Endothelial cell of umbilical vein (primary cell): ENCODE data around the gene RTN1. TPM values are rescaled to one million over a fixed set of nuclear protein-coding genes. Genes with fewer than 3 reads are reported as not detected.

ENCODE experiments used
- BruUV-seq: library from RNA; stranded (reverse); fragments of 400-500 nt; replicated peaks from 2 replicates; lab custom pipeline; 2021; lab: Mats Ljungman, UMichigan
- CTCF ChIA-PET: fragments of 300-600, 350-600 bp; sonication (Branson Sonifier 250); formaldehyde crosslinking; loops from one replicate; lab custom pipeline; 2021; ENCODE audit warnings: antibody characterized with exemption, inconsistent platforms; lab: Charles Lee
- POLR2A ChIA-PET: fragments of 300-600, 350-600 bp; sonication (Branson Sonifier 250); formaldehyde crosslinking; loops from one replicate; lab custom pipeline; 2021; ENCODE audit warnings: antibody characterized with exemption, inconsistent platforms; lab: Charles Lee
- DNase-seq: peaks from one replicate; pipeline ENCODE4 v3.0.0-alpha.2; 2011; ENCODE audit warnings: low read depth, low spot score
- FAIRE-seq: peaks from 2 replicates; lab custom pipeline; 2011; peaks lifted over from hg19 to GRCh38; lab: Jason Lieb, UNC
- H2AFZ ChIP-seq: 2 replicates; pipeline ENCODE4 v1.6.0; 2012; ENCODE audit warnings: low read depth, low read length, control low read depth, inconsistent platforms
- H3K27ac ChIP-seq: 2 replicates; pipeline ENCODE4 v1.5.1; 2011; ENCODE audit warnings: low read depth, mild to moderate bottlenecking, control low read depth, low read length, moderate library complexity; ENCODE audit not compliant: insufficient read depth
- H3K27me3 ChIP-seq, 2 experiments: 2 replicates each; pipeline versions ENCODE4 v1.6.0 to v1.6.1; 2011; ENCODE audit warnings: low read length in 2 of 2, mixed read lengths in 1 of 2; ENCODE audit not compliant: control insufficient read depth in 2 of 2, insufficient read depth in 2 of 2
- H3K36me3 ChIP-seq, 2 experiments: 2 replicates in 1 of 2; 3 replicates in 1 of 2; pipeline ENCODE4 v1.5.1; 2011; ENCODE audit warnings: low read length in 2 of 2, mild to moderate bottlenecking in 1 of 2, moderate library complexity in 1 of 2; ENCODE audit not compliant: control insufficient read depth in 2 of 2, insufficient read depth in 2 of 2; ENCODE audit errors: extremely low read depth in 1 of 2
- H3K4me1 ChIP-seq: 3 replicates; pipeline ENCODE4 v1.5.1; 2011; ENCODE audit warnings: mild to moderate bottlenecking, low read length; ENCODE audit not compliant: control insufficient read depth, insufficient read depth; ENCODE audit errors: extremely low read depth
- H3K4me2 ChIP-seq: 2 replicates; pipeline ENCODE4 v1.6.1; 2011; ENCODE audit warnings: low read length, control low read depth, mixed read lengths; ENCODE audit not compliant: insufficient read depth
- H3K4me3 ChIP-seq, 3 experiments: fragments of 200-600 bp in 1 of 3; sonication (generic), shearing (Covaris generic) in 1 of 3; replicated peaks in 1 of 3; 2 replicates each; pipeline ENCODE4 v1.5.1; 2011 to 2016; ENCODE audit warnings: control low read depth in 3 of 3, low read length in 3 of 3, mild to moderate bottlenecking in 2 of 3, inconsistent platforms in 1 of 3, low read depth in 1 of 3, moderate library complexity in 1 of 3; ENCODE audit not compliant: insufficient read depth in 1 of 3
- H3K79me2 ChIP-seq: 2 replicates; pipeline ENCODE4 v1.6.0; 2012; ENCODE audit warnings: low read length, inconsistent platforms; ENCODE audit not compliant: control insufficient read depth, insufficient read depth
- H3K9ac ChIP-seq: replicated peaks from 2 replicates; pipeline ENCODE3; 2011; ENCODE audit warnings: low read length, control low read depth; ENCODE audit not compliant: insufficient read depth; ENCODE audit errors: extremely low read depth
- H3K9me1 ChIP-seq: replicated peaks from 3 replicates; pipeline ENCODE4 v1.6.0; 2011; ENCODE audit warnings: mild to moderate bottlenecking, low read length; ENCODE audit not compliant: control insufficient read depth, insufficient read depth; ENCODE audit errors: extremely low read depth
- H3K9me3 ChIP-seq: replicated peaks from 2 replicates; pipeline ENCODE4 v1.5.1; 2012; ENCODE audit warnings: low read length, inconsistent platforms; ENCODE audit not compliant: control insufficient read depth, insufficient read depth
- H4K20me1 ChIP-seq: replicated peaks from 2 replicates; pipeline ENCODE3; 2011; ENCODE audit warnings: mild to moderate bottlenecking, low read length; ENCODE audit not compliant: control insufficient read depth, insufficient read depth; ENCODE audit errors: extremely low read depth
- CTCF ChIP-seq, 2 donors: IDR thresholded peaks; 1 replicate in 1 of 2; 2 replicates in 1 of 2; pipeline ENCODE4 v1.5.1; 2011; ENCODE audit warnings: low read length in 2 of 2, mild to moderate bottlenecking in 2 of 2, moderate library complexity in 2 of 2, control low read depth in 1 of 2, inconsistent platforms in 1 of 2, low read depth in 1 of 2; ENCODE audit not compliant: insufficient read depth in 1 of 2; ENCODE audit errors: extremely low read depth in 1 of 2
- EZH2 ChIP-seq: IDR thresholded peaks from 2 replicates; pipeline ENCODE4 v1.6.1; 2012; ENCODE audit warnings: borderline replicate concordance, low read depth, mild to moderate bottlenecking, moderate library complexity, low read length, inconsistent platforms; ENCODE audit not compliant: severe bottlenecking
- FOS ChIP-seq: IDR thresholded peaks from 2 replicates; pipeline ENCODE4 v1.6.1; 2011; ENCODE audit warnings: mild to moderate bottlenecking, low read length, moderate library complexity, borderline replicate concordance; ENCODE audit not compliant: insufficient read depth
- GATA2 ChIP-seq: IDR thresholded peaks from 2 replicates; pipeline ENCODE4 v1.7.0; 2011; ENCODE audit warnings: low read depth, mild to moderate bottlenecking, moderate library complexity, mixed read lengths, low read length; ENCODE audit not compliant: insufficient read length, insufficient read depth
- JUN ChIP-seq: IDR thresholded peaks from 2 replicates; pipeline ENCODE4 v1.6.1; 2011; ENCODE audit warnings: borderline replicate concordance, low read depth; ENCODE audit not compliant: insufficient read length, insufficient read depth
- MAX ChIP-seq: IDR thresholded peaks from 2 replicates; pipeline ENCODE4 v1.6.1; 2011; ENCODE audit not compliant: insufficient read depth, insufficient read length
- MYC ChIP-seq: IDR thresholded peaks from one replicate; pipeline ENCODE4 v1.6.1; 2011; ENCODE audit warnings: mild to moderate bottlenecking, low read depth, low read length
- POLR2A ChIP-seq: IDR thresholded peaks from 2 replicates; pipeline ENCODE4 v1.6.1; 2012; ENCODE audit warnings: low read depth, mild to moderate bottlenecking, control low read depth, low read length
- POLR2AphosphoS5 ChIP-seq: IDR thresholded peaks from 2 replicates; pipeline ENCODE4 v1.6.1; 2012; ENCODE audit warnings: low read depth, mild to moderate bottlenecking, control low read depth, low read length, moderate library complexity; ENCODE audit not compliant: insufficient read depth
- dilution Hi-C: fragments of 300-500 bp; cut with MboI; formaldehyde crosslinking; loops from one replicate; pipeline ENCODE4 v1.15.0; 2019; ENCODE audit warnings: low sequenced_read_pairs; ENCODE audit not compliant: extremely low pct_ligation_motif_present
- intact Hi-C: fragments of 100-400 bp; cut with micrococcal nuclease; formaldehyde crosslinking; loops from one replicate; pipeline ENCODE4 v1.10.0; 2022
- polyA plus RNA-seq, 4 experiments: library from polyadenylated mRNA; depleted of rRNA in 3 of 4; stranded (reverse) in 3 of 4; unstranded in 1 of 4; fragments of >200 nt; gene quantifications; 2 replicates each; pipeline versions ENCODE4 v1.2.1 to v1.2.3, GENCODE V29; 2011 to 2012; ENCODE audit warnings: missing spikeins in 1 of 4
- total RNA-seq: library from RNA; stranded (reverse); gene quantifications from 2 replicates; pipeline ENCODE4 v1.2.3, GENCODE V29; 2021

The RTN1 gene
- total and polyA plus RNA-seq, 2 donors (not counting 3 experiments of a cell fraction or from before 2014, with no cell fraction given), result 0.10 to 0.29 TPM

GRCh38 chr14:59852350-59852749, 18.2 kb downstream of the RTN1 start:
- Histone ChIP-seq H3K4me1 (no peaks in the 10 kb centered on the region), H3K4me2 (no peak overlapping the region), H3K9me1 (no peaks in the 10 kb centered on the region), H3K9ac (no peak overlapping the region), H3K27ac (no peak overlapping the region), H4K20me1 (no peaks in the 10 kb centered on the region), H3K27me3 (no peaks in the 10 kb centered on the region), H3K4me3 (no peak overlapping the region), H3K9me3 (no peaks in the 10 kb centered on the region), H2AFZ (no peak overlapping the region), H3K79me2 (no peaks in the 10 kb centered on the region), H3K36me3 (no peaks in the 10 kb centered on the region)
- BruUV-seq, result no TSS peak
- FAIRE-seq (no peak), DNase-seq (no peak)
- CTCF ChIA-PET, result no interaction called here
- TF ChIP-seq MAX (no peak), CTCF (IDR thresholded peaks at IDR 0.05; ENCODE audit: extremely low read depth in 1 of 2, insufficient read depth in 1 of 2, low read depth in 1 of 2, low read length in 2 of 2) (no peak), MYC (no peak), FOS (no peak), GATA2 (no peak)
- intact Hi-C loops (no loop called here), dilution Hi-C loops (no loop called here)
- POLR2A ChIA-PET, result no interaction called here

- H4K20me1 ChIP-seq, result no peaks in the 10 kb centered on the region
- H3K4me2 ChIP-seq, result no peak overlapping the region
- no peaks in the 10 kb centered on the region for H3K79me2 ChIP-seq
- no peak overlapping the region for H3K27ac ChIP-seq
- BruUV-seq, result no TSS peak
- no peaks in the 10 kb centered on the region for H3K9me1 ChIP-seq
- TF ChIP-seq CTCF (IDR thresholded peaks at IDR 0.05; ENCODE audit: extremely low read depth in 1 of 2, insufficient read depth in 1 of 2, low read depth in 1 of 2, low read length in 2 of 2), result no peak
- no peak for TF ChIP-seq POLR2A
- no peak for TF ChIP-seq MAX
- no peak for TF ChIP-seq POLR2AphosphoS5
- no peak for TF ChIP-seq FOS
- no peak for TF ChIP-seq MYC
- TF ChIP-seq JUN, result no peak
- TF ChIP-seq EZH2, result no peak
- TF ChIP-seq GATA2, result no peak
- H3K9me3 ChIP-seq, result no peaks in the 10 kb centered on the region
- FAIRE-seq (no peak), DNase-seq (no peak)
- H3K36me3 ChIP-seq, result no peaks in the 10 kb centered on the region
- no peak overlapping the region for H2AFZ ChIP-seq
- H3K4me3 ChIP-seq, result no peak overlapping the region
- ChIA-PET CTCF (interaction anchor here (1.4 to 1.7 kb wide), 2 partner anchors 20 to 47 kb away, joined by 3 to 4 read pairs; partner anchors contain the start of gene RTN1), POLR2A (no interaction called here)
- intact Hi-C loops, result no loop called here
- no peaks in the 10 kb centered on the region for H3K27me3 ChIP-seq
- H3K4me1 ChIP-seq, result no peaks in the 10 kb centered on the region
- dilution Hi-C loops, result no loop called here
- H3K9ac ChIP-seq, result no peak overlapping the region
Observed at GRCh38 chr14:59850458-59850857, 20.1 kb downstream of the RTN1 start.
